Subcutaneous adipose tissue (tissue), 4 donors: ENCODE data around the gene CAPN2. TPM values are rescaled to one million over a fixed set of nuclear protein-coding genes. Genes with fewer than 3 reads are reported as not detected.

Experiments used
- CTCF ChIP-seq: fragments of 450-650 bp; IDR thresholded peaks from one replicate; pipeline ENCODE4 v1.5.1; 2016; ENCODE audit warnings: low read depth, mild to moderate bottlenecking, control low read depth, antibody characterized with exemption, moderate library complexity
- total RNA-seq, 4 donors: library from RNA; depleted of rRNA; stranded (reverse); fragments of >200 nt; gene quantifications; one replicate each; pipeline ENCODE4 v1.1.0, GENCODE V29; 2016

The CAPN2 gene
- total RNA-seq, 4 donors from 2014 or later = 177 to 263 (median 207) TPM

GRCh38 chr1:223704921-223705878 lies 7.1 kb upstream of the CAPN2 start:
- no peak for TF ChIP-seq CTCF

- no peak for TF ChIP-seq CTCF
These were observed 6.0 kb upstream of the CAPN2 start for GRCh38 chr1:223706077-223706973.

GRCh38 chr1:223707256-223708000 lies 4.9 kb upstream of the CAPN2 start:
- TF ChIP-seq CTCF = no peak

- no peak for TF ChIP-seq CTCF
These were observed 4.4 kb upstream of the CAPN2 start for GRCh38 chr1:223708001-223708359.

GRCh38 chr1:223708651-223709268 lies 3.6 kb upstream of the CAPN2 start:
- TF ChIP-seq CTCF = no peak

GRCh38 chr1:223709598-223709997 lies 2.7 kb upstream of the CAPN2 start:
- no peak for TF ChIP-seq CTCF
